GM12872 (cell line): ENCODE measurements around the gene PARD6G.

ENCODE experiments used
- CTCF ChIP-seq: IDR thresholded peaks from 3 replicates; pipeline ENCODE4 v1.5.1; 2011; ENCODE audit warnings: low read depth, mild to moderate bottlenecking, low read length, moderate library complexity; ENCODE audit not compliant: insufficient read depth

PARD6G gene

GRCh38 chr18:80170395-80171053 lies 76.8 kb downstream of the PARD6G start:
- no peak for TF ChIP-seq CTCF

GRCh38 chr18:80169607-80170006 lies 77.7 kb downstream of the PARD6G start:
- TF ChIP-seq CTCF, result no peak

- no peak for TF ChIP-seq CTCF
Measured at GRCh38 chr18:80168982-80169381, 78.3 kb downstream of the PARD6G start.

GRCh38 chr18:80168346-80168745 lies 79.0 kb downstream of the PARD6G start:
- TF ChIP-seq CTCF, result no peak

GRCh38 chr18:80167931-80168330 lies 79.4 kb downstream of the PARD6G start:
- TF ChIP-seq CTCF, result no peak

- no peak for TF ChIP-seq CTCF
Measured at GRCh38 chr18:80167331-80167730, 80.0 kb downstream of the PARD6G start.

- TF ChIP-seq CTCF, result no peak
Measured at GRCh38 chr18:80166725-80167124, 80.6 kb downstream of the PARD6G start.
